ENCODE results near the gene IMPDH1.

DNA sequence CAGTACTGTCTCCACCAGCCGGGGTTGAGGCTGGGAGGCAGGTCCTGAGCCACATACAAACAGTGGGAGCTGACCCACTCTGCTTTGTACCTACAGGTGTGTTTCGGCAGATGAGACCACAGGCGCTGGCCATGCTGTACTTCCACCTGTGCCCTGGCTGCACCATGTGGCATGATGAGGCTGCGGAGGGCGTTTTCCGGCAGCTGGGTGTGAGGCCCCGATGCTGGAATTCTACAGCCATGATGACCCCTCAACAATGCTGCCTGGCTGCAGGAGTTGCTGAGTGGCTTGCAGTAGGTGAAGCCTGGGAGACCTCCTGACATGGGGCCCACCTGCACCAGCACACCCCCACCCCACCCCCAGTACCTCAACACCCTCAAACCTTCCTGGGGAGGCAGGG lies 18.0 kb downstream of the IMPDH1 start:
- TF ChIP-seq CTCF (IDR thresholded peaks at IDR 0.05): no peak
- TF ChIP-seq EP300 (IDR thresholded peaks at IDR 0.05): no peak

Data from esophagus muscularis mucosa (tissue), 3 donors.